Activated CD4-positive, alpha-beta T cell treated with anti-CD3 and anti-CD28 coated beads, Interleukin-2, amount 50 U/mL, for 1 hour (primary cell): ENCODE results near the gene NABP1.

ENCODE experiments used
- DNase-seq: peaks from one replicate; pipeline ENCODE4 v3.0.0-alpha.2; 2020

The NABP1 gene

DNA sequence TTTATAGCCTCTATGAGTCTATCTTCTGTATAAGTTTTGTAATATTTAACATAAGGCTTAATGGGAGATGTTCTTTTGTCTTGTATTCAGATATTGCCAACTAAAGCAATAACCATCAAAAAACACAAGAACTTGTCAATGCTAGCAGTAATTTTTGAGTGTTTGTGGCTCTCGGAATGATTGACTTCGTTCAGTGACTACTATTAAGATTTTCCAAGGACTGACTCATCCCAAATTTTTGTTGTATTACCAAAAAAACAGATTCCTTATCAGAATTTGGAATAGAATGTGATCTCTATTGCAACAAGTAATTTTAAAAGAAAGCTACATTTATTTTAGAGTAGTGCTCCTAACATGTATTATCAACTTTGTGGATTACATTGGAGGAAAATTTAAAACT, 8.1 kb downstream of the NABP1 start:
- no peak for DNase-seq

DNA sequence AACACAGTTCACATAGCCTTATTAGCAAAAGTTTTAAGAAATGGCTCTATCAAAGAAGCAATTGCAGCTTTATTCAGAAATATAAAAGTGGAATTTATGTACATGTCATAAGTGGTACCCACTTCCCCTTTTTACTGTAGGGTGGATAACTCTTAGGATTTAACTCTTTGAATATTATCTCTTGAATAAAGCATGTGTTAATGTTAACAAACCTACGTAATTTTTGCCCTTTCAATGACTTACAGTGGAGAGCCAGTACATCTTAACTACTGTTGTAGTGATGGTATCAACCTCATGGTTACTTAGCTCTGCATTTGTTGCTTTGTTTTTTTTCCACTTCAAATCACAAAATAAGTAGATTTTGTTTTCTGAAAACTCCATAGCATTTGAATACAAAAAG, 8.8 kb downstream of the NABP1 start:
- no peak for DNase-seq

DNA sequence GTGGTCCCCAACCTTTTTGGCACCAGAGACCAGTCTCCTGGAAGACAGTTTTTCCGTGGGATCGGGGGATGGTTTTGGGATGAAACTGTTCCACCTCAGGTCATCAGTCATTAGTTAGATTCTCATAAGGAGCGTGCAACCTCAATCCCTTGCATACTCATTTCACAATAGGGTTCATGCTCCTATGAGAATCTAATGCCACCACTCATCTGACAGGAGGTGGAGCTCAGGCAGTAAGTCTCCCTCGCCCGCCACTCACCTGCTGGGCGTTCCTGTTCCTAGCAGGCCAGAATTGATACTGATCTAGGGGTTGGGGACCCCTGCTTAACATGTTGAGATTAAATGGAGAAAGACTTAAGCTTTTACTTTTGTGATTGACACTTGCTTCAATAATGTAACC, 9.9 kb downstream of the NABP1 start:
- no peak for DNase-seq

DNA sequence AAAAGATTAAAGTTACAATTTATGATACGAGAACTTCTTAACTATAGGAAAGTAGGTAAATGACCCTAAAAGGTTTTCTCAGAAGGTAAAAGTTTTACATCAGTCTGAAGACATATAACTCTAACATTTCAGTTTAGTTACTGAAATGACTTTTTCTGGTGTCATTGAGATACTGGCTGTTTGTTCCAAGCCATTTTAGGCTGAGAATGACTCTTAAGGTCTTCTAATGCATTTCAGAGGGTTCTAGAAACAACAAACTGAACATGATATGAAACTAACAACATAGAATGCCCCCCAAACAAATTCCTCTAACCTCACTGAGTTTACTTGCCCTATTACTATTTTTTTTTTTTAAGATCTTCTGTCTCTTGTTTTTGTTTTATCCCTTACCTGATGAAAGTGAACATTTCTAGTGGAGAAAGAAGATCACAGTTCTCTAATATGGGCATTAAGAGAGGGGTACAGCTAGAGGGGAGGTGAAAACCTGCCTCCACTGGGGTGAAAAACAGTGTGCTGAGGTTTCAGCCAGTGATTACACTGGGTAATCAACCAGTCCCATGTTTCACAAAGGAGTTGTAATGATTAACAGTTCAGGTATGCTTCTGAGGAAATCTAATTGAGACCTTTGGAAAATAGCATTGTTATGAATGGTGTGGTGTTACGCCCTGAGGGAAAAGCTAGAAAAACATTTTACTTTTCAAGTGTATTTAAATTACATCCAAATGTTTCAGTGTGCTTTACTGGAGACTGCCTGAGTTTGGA, 11.2 kb downstream of the NABP1 start:
- DNase-seq: no peak

DNA sequence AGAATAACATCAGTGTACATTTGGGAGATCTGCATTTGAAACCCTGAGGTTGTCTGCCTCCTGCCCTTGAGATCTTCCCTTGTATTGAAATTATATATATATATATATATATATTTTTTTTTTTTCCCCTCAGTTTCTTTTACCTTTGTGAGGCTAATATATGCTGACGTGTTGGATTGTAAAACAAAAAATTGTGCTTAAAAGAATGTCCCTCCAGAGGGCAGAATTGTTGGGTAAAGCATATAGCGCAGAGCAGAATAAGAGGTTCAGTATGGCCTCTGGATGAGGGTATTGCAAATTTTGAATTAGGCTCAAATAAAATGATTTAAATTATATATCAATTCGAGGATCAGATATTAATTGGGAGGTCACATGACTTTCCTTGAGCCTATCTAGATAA, 12.4 kb downstream of the NABP1 start:
- DNase-seq: no peak

DNA sequence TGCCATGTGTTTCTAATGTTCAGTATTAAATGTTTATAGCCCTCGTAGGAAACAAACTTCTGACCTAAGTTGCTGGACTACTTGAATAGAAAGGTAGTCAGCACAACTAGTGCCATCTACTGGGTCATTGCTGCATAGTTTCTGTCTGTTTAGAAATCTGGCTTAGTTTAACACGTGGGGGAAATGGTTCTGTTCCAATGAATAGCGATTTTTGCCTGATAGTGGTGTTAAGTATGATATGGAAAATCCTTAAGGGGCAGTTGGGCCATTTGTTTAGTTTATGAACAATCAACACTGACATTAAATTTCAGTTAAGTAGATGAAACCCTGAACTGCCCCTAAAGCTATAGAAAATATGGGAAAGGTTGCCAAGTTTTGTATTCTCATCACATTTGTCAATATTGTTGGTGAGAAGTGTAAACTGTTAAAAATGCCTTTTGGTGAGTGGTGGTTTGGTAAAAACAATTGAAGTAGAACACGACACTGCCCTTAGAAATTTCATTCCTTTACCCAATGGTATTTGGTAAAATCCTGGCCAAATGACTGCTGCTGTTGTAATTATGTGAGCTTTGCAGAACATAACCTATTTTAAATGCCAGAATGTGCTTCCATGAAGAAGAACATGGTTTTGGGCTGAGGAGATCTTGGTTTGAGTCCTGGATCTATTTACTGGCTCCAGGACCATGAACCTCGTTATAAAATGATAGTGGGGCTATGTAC, 13.2 kb downstream of the NABP1 start:
- peak; percentile 33 for DNase-seq

DNA sequence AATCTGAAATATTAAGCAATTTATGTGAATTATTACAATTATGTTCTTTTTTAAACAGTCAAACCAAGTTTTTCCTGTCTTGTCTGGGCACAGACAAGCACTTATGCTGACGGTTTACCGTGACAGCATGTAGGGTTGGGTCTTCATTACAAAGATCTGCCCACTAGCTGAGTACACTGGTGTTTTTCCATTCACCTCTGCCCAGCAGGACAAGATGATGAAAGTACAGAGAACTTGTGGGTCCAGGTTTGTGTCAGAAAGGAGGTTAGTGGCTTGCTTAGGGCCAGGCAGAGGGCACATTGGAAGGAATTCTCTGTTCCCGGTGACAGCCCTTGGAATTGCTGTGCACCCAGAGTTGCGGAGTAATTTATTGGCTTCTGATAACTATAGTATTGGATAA, 14.0 kb downstream of the NABP1 start:
- no peak for DNase-seq

DNA sequence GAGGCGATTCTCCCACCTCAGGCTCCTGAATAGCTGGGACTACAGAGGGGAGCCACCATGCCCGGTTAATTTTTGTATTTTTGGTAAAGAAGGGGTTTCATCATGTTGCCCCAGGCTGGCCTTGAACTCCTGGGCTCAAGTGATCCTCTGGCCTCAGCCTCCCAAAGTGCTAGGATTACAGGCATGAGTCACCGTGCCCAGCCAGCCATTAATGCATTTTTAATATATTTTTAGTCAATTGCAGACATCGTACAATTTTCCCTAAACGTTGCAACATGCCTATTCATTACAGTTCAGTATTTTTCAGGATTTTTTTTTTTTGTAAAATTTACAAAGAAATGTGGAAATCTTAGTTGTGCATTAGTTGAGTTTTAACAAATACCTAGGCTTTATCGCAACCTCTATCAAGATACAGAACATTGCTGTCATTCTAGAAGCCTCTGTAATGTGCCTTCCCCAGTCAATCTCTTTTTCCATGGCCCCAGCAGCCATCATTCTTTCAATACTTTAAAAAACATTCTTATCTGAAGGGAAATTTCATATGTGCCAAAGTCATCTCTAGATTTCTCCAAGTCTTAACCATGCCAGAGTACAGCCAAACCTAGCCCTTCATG, 14.7 kb downstream of the NABP1 start:
- no peak for DNase-seq

DNA sequence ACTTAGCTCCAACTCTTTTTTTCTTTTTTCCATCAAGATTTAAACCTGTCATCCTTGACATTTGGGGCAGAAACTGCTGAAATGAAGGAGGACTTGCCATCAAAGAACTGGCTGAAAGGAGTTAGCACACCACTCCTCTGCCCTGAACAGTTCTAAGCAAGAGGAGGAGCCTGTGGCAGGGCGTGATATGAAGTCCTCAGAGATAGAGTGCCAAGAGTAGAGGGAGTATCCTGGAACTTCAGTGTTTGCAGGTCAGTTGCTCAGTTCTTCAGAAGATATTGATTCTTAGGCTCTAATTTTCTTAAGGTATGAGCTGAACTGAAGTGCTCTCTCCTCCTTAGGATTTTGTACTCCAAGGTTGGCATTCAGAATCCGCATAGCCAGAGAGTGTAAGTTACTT, 15.2 kb downstream of the NABP1 start:
- DNase-seq: no peak

DNA sequence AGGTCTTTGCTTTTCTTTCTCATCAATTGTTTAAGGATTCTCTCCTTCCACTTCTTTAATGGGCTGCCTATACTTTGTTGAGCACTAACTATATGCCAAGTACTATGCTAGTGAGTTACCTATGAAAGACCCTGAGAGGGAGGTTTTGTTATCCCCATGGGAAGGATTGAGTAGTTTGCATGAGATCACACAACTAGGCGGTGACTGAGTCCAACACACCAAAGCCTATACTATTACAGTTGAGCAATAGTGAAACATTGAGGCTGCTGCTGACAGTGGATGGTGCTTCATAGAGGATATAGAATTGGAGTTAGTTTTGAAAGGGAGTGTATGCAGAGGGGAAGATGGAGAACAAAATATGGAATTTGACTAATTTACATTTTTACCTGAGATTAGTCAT, 15.8 kb downstream of the NABP1 start:
- no peak for DNase-seq

DNA sequence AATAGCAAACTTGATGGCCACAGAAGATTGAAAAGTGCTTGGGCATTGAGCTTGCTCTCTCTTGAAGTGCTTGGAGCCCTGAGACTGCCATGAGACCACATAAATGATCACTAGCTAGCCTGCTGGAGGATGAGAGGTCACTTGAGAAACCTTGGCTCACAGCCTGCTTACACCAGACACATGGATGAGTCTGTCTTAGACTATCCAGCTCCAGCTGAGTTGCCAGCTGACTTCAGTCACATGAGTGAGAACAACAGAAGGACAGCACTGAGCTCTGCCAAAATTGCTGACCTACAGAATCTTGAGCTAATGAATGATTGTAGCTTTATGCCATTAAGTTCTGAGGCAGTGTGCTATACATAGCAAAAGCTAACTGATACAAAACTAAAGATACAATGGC, 18.1 kb downstream of the NABP1 start:
- no peak for DNase-seq

DNA sequence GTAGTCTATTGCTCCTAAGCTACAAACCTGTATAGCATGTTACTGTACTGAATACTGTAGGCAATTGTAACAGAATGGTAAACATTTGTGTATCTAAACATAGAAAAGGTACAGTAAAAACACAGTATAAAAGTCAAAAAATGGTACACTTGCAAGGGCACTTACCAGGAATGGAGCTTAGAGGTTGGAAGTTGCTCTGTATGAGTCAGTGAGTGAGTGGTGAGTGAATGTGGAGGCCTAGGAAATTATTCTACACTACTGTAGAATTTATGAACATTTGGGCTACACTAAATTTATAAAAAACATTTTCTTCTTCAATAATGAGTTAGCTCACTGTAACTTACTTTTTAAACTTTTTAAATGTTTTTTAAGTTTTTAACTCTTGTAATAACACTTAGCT, 19.0 kb downstream of the NABP1 start:
- DNase-seq: no peak

DNA sequence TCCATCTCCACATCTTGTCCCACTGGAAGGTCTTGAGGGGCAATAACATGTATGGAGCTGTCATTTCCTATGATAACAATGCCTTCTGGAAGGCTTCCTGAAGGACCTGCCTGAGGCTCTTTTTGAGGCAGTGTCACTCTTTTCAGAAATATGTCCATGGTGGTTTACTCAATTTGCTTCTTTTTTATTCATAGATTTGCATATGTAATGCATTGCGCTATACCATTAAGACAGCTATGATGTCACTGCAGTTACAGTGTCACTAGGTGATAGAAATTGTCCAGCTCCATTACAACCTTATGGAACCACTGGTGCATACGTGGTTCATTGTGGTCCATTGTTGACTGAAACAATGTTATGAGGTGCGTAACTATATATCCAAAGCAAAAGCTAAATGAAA, 19.9 kb downstream of the NABP1 start:
- no peak for DNase-seq

DNA sequence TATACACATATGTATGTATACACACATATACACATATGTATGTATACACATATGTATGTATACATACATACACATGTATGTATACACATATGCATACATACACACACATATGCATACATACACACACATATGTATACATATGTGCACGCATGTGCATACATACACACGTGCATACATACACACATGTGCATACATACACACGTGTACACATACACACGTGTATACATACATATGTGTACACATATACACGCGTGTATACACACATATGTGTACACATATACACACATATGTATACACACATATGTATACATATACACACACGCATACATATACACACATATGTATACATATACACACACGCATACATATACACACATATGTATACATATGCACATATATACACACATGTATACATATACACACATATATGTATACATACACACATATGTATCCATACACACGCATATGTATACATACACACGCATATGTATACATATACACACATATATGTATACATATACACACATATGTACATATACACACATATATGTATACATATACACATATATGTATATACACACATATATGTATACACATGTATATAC, 21.5 kb downstream of the NABP1 start:
- no peak for DNase-seq

DNA sequence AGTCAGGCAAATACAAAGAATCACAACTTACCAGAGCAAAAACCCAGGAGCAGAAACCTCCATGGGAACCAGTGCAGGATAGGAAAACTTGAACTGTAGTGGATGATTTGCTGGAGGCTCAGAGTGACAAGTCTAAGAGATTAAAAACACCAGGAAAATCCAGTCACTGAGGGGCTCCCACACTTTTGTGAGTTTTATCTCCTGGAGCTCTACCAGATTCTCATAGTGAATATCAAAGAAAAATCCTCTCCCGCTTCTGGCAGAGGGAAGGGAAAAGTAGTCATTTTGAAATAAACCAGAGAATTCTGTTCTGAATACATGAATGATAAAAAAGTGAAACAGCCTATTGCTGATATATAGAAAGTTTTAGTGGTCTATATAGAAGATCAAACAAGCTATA, 23.1 kb downstream of the NABP1 start:
- no peak for DNase-seq

DNA sequence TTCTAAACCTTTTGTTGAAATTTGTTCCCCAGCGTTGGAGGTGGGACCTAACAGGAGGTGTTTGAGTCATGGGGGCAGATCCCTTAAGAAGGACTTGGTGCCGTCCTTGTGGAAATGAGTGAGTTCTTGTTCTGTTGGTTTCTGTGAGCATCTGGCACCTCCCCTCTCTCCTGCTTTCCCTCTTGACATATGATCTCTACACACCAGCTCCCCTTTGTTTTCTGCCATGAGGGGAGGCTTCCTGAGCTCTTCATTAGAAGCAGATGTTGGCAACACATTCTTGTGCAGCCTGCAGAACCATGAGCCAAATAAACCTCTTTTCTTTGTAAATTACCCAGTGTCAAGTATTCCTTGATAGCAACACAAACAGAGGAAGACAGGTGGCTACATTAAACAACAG, 23.8 kb downstream of the NABP1 start:
- DNase-seq: no peak

DNA sequence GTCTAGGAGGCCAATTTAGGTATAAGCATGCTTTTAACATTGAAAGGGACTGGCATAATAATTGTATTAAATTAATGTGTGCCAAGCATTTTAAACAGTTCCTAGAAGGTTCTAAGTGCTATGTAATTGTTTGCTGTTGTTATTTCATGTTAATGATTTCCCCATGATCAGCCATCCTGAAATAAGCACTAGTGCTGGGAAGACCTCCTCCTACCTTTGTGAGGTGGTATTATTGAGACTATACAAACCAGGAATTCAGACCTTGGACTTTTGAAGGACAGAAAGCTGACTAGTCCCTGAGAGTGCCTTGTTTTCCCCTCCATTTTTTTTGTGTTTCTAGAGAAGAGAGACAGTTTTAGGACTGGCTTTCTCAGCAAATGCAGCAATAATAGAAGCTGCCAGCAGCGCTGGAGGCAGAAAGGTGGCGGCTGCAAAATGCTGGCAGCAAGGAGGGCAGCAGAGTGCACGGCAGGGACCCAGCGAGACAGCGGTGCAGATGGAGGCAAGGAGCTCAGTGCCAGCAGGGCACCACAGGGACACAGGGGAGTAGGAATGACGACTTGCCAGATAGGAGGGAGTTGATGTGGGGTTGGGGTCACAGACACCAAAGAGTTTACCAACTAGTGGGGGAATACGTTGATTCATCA, 25.3 kb downstream of the NABP1 start:
- no peak for DNase-seq

DNA sequence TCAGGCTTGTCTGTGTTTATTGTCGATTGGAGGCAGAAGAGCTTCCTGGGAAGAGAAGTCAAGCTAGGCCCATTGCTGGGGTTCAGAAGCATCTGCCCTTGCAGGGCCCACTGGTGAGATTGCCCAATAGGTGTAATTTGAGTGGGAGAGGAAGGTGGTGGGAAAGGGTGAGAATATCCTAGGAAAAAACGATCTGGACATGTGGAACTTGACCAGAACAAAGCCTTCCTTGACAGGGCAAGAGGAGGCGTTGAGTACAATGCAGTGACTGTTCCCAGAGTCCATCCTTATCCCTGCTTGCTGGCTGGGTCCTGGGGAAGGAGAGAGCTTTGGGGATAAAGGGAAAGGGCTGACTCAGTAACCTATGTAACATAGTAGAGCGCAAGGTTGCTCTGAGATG, 27.1 kb downstream of the NABP1 start:
- DNase-seq: no peak

DNA sequence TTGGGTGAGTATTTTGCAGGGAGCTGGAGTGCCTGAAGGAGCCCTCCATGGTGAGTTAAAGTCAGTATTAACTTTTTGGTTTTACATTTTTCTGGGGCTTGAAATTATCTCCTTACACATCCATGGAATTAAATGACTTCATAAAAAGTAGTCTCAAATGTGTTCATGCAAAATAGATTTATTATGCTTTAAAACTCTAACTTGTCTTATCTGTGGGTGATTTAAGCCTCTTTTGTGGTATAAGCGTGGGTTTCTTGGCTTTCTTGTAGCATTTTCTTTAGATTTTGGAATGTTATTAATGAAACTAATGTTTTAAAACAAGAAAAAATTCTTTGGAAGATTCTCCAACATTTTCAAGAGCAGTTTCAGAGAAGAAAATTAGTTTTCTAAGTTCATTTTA, 27.8 kb downstream of the NABP1 start:
- DNase-seq: no peak

DNA sequence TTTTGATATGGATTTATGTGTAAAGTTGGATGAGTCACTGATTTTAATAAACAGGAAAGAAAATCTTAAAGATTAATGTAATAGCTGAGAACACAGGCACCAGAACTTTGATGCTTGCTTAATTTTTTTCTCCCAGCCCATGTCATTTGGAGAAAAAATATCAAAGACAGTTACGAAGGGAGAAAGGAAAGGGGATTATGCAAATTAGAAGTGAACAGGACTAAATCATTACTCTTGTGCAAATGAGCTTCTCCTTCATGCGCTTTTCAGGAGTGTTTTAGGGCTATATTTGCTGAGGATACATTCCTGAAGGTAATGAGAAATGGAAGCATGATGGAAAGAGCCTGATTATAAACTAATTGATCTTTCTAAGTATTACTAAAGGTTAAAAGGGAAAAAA, 28.9 kb downstream of the NABP1 start:
- DNase-seq: no peak

DNA sequence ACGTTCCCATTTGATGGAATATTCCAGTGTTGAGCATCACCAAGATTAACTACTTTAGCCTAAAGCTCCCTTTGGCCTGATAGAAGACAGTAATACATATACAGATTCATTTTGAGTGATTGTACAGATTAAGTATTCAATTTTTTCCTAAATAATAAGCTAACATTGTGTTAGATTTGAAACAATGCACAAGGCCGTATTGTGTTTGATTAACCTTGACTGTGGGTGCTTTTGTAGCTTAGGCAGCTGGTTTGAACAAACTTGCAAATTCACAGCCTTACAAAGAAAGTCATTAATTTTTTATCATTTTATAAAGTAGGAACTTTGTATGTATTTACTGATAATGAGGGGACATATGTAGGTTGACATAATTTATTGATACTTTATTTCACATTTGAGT, 29.6 kb downstream of the NABP1 start:
- DNase-seq: no peak

DNA sequence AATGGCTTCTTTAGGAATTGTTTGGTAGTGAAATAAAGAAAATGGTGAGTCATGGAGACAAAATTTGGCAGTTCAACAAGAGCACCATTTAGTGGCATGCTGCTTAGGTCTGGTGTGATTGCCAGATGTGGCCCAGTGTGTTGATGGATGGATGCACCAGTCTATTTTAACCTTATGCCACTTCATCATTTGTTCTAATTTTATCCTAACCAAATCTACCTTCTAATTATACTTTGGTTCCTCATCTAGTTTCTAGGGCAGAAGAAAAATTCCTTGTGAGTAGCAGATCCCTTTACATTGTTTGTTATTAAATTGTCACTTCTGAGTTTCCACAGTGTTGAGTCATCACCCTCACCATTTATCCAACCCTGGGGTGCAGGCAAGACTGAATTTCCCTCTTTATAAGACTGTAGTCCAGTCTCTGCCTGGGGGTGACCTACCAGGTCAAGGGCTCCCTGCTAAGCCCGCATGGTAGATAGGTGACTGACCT, 32.5 kb downstream of the NABP1 start:
- DNase-seq: no peak

DNA sequence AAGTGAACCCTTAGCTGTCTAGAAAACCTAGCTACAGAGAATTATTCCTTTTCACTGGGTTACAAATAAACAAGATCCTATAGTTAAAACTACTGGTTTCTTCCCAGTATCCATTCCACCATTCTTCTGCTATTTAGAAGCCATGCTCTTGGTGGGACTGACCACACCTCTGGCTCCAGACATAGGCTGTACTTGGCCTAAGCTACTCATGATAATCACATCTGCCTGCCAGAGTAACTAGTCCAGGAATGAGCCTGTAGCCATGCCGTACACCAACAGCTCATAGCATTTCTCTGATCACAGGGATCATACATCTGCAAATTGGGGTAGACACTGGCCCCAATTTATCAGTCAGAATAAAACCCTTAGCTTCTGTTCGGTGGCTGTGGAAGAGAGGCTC, 33.7 kb downstream of the NABP1 start:
- no peak for DNase-seq
